K562 (cell line): ENCODE measurements around the gene NUP188. TPM values are rescaled to one million over a fixed set of nuclear protein-coding genes. Genes with fewer than 3 reads are reported as not detected.

Experiments
- CBFA2T3 ChIP-seq: fragments of 450-650 bp; IDR thresholded peaks from 2 replicates; pipeline ENCODE4 v1.6.1; 2017
- CCAR2 ChIP-seq: fragments of 200-400 bp; formaldehyde crosslinking; IDR thresholded peaks from 2 replicates; pipeline ENCODE4 v1.6.1; 2017; ENCODE audit warnings: mild to moderate bottlenecking, low read depth, low read length
- CEBPB ChIP-seq: fragments of 450-650 bp; IDR thresholded peaks from 2 replicates; pipeline ENCODE4 v1.6.1; 2016; ENCODE audit warnings: missing genetic modification characterization, missing compliant biosample characterization
- EP400 ChIP-seq: fragments of 450-650 bp; IDR thresholded peaks from 2 replicates; pipeline ENCODE4 v1.6.1; 2017; ENCODE audit warnings: antibody characterized with exemption, mild to moderate bottlenecking, moderate library complexity
- FOXK1 ChIP-seq: sonication (generic); formaldehyde crosslinking; IDR thresholded peaks from 2 replicates; pipeline ENCODE4 v1.8.0; 2022; ENCODE audit warnings: missing genetic modification reagents, mild to moderate bottlenecking, borderline replicate concordance
- GTF2E2 ChIP-seq: fragments of 200-800 bp; sonication (Bioruptor generic); IDR thresholded peaks from 2 replicates; pipeline ENCODE4 v1.6.1; 2016; ENCODE audit warnings: missing genetic modification characterization, missing compliant biosample characterization
- HDAC6 ChIP-seq: IDR thresholded peaks from 2 replicates; pipeline ENCODE4 v1.6.1; 2012; ENCODE audit warnings: low read depth, mild to moderate bottlenecking, control low read depth, inconsistent platforms, low read length, moderate library complexity
- KDM4B ChIP-seq, 2 experiments: fragments of 450-650 bp in 1 of 2; sonication (generic) in 1 of 2; IDR thresholded peaks; 2 replicates each; pipeline ENCODE4 v1.6.1; 2016 to 2017; ENCODE audit warnings: borderline replicate concordance in 2 of 2, antibody characterized with exemption in 1 of 2, low read depth in 1 of 2, mild to moderate bottlenecking in 1 of 2
- MAFG ChIP-seq: fragments of 450-650 bp; conservative IDR thresholded peaks from 2 replicates; pipeline ENCODE4 v1.6.1; 2016; ENCODE audit warnings: missing genetic modification characterization, missing compliant biosample characterization
- NCOR1 ChIP-seq: fragments of 450-650 bp; IDR thresholded peaks from 2 replicates; pipeline ENCODE4 v1.6.1; 2016; ENCODE audit warnings: mild to moderate bottlenecking, moderate library complexity
- PHF20 ChIP-seq: fragments of 450-650 bp; IDR thresholded peaks from 2 replicates; pipeline ENCODE4 v1.6.1; 2018; ENCODE audit not compliant: partially characterized antibody
- RAD51 ChIP-seq: fragments of 450-650 bp; IDR thresholded peaks from 2 replicates; pipeline ENCODE4 v1.7.1; 2016; ENCODE audit warnings: low read depth, mild to moderate bottlenecking, borderline replicate concordance
- RBM22 ChIP-seq: fragments of 200-400 bp; formaldehyde crosslinking; IDR thresholded peaks from 2 replicates; pipeline ENCODE4 v1.6.1; 2018; ENCODE audit warnings: low read length, low read depth; ENCODE audit not compliant: poor library complexity, severe bottlenecking
- RFX7 ChIP-seq: fragments of 250-450 bp; sonication (Bioruptor Pico); IDR thresholded peaks from 2 replicates; pipeline ENCODE4 v1.5.1; 2021; ENCODE audit warnings: mild to moderate bottlenecking
- SOX6 ChIP-seq: fragments of 450-650 bp; IDR thresholded peaks from 2 replicates; pipeline ENCODE4 v1.6.1; 2014; ENCODE audit warnings: mild to moderate bottlenecking
- TGIF2 ChIP-seq: sonication (generic); formaldehyde crosslinking; IDR thresholded peaks from 2 replicates; pipeline ENCODE4 v1.8.1; 2022; ENCODE audit warnings: mild to moderate bottlenecking, missing genetic modification reagents, moderate library complexity
- TOE1 ChIP-seq, 2 experiments: fragments of 450-650 bp in 1 of 2; sonication (generic) in 1 of 2; formaldehyde crosslinking in 1 of 2; IDR thresholded peaks; 2 replicates each; pipeline versions ENCODE4 v1.7.1 to v1.8.0; 2016 to 2022; ENCODE audit warnings: borderline replicate concordance in 2 of 2, mild to moderate bottlenecking in 2 of 2, antibody characterized with exemption in 1 of 2, inconsistent platforms in 1 of 2, low read depth in 1 of 2, missing genetic modification reagents in 1 of 2, moderate library complexity in 1 of 2
- WHSC1 ChIP-seq: IDR thresholded peaks from one replicate; pipeline ENCODE4 v1.6.1; 2012; ENCODE audit warnings: low read length, control low read depth, inconsistent platforms
- polyA plus RNA-seq, 8 experiments: library from polyadenylated mRNA; depleted of rRNA in 4 of 8; stranded (reverse) in 5 of 8; unstranded in 3 of 8; fragments of >200 nt; fragmentation: Nextera tagmentation in 2 of 8; fragmentation: Illumina TruSeq in 1 of 8; extraction: Ambion mirVana in 2 of 8; extraction: Trizol in 1 of 8; gene quantifications; 2 replicates each; pipeline versions ENCODE4 v1.2.1 to v1.2.3, GENCODE V29; 2011 to 2014; ENCODE audit warnings: inconsistent platforms in 1 of 8, missing spikeins in 1 of 8
- total RNA-seq, 7 experiments: library from RNA; depleted of rRNA in 6 of 7; stranded (reverse); fragments of >200 nt in 6 of 7; fragmentation: Illumina TruSeq in 2 of 7; extraction: Trizol in 2 of 7; gene quantifications; 2 replicates each; pipeline versions ENCODE4 v1.2.1 to v1.2.3, GENCODE V29; 2011 to 2021; ENCODE audit warnings: low replicate concordance in 1 of 7
- TF ChIP-seq, protein P1 (sequence below): fragments of 250-450 bp; sonication (Bioruptor Pico); IDR thresholded peaks from 2 replicates; pipeline ENCODE4 v1.5.0; 2020; ENCODE audit warnings: mild to moderate bottlenecking
- TF ChIP-seq, protein P2 (sequence below): fragments of 250-450 bp; sonication (Bioruptor Pico); IDR thresholded peaks from 2 replicates; pipeline ENCODE4 v1.5.0; 2020; ENCODE audit warnings: mild to moderate bottlenecking, borderline replicate concordance
- TF ChIP-seq, protein P3 (sequence below): sonication (generic); formaldehyde crosslinking; IDR thresholded peaks from 2 replicates; pipeline ENCODE4 v1.8.0; 2022; ENCODE audit warnings: mild to moderate bottlenecking, missing genetic modification reagents

NUP188 gene
- total and polyA plus RNA-seq, 9 of the 15 experiments (the other 6 are each of a cell fraction or from before 2014, with no cell fraction given) = 11.7 to 135 (median 70.6) TPM

DNA sequence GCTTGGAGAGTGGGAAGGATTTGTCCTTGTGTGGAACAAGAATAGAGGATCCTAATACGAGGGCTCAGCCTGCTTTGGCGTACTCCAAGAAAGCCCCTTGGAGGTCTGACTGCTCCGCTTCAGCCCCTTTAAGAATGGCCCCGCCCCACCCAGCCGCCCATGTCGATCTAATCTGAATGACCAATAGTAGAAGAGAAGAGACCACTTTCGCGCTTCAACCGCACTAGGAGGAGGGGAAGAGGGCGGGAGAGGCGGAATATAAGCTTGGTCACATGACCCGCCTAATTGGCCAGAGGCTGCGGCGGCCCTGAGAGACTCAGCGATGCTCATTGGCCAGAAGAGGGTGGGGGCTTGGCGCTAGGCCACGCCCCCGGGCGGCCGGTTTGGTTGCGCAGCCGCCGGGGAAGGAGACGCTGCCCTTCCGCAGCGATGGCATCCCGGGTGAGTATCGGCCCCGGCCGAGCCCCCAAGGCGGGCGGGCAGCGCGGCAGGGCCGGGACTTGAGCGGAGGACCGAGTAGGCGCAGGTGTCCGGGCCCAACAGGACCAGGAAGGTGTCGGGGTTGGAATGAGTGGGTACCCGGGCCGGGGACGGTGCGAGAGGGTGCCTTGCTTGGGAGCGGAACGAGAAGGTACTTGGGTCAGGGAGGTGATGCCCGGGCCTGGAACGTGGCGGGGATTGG, 88.9 kb downstream of the NUP188 start, which contains the start of gene MIGA2 (continued):
- TF ChIP-seq CCAR2 (no peak), RFX7 (CRISPR knock-in tag) (no peak), RBM22 (no peak), NCOR1 (no peak), WHSC1 (no peak), GTF2E2 (peak; percentile 50; the same call in 1 of the 2 replicates), EP400 (no peak; the same call in 1 of the 2 replicates), CEBPB (tag) (peak; percentile 61; the same call in 1 of the 2 replicates), HDAC6 (no peak), FOXK1 (no peak), KDM4B (IDR thresholded peaks at IDR 0.05; ENCODE audit: borderline replicate concordance in 2 of 2, low read depth in 1 of 2) (0 out of 4 replicates have a peak, but pooled peaks of 1 of the 2 experiments have one; percentile 10), MAFG (no peak), RAD51 (peak; percentile 98), CBFA2T3 (no peak), PHF20 (peak; percentile 56), TOE1 (IDR thresholded peaks at IDR 0.05; ENCODE audit: borderline replicate concordance) (peak; percentile 100), TOE1 (CRISPR knock-in tag; IDR thresholded peaks at IDR 0.05; ENCODE audit: borderline replicate concordance, low read depth) (no peak), TGIF2 (CRISPR knock-in tag) (no peak), SOX6 (no peak)
- TF ChIP-seq, protein P1, sequence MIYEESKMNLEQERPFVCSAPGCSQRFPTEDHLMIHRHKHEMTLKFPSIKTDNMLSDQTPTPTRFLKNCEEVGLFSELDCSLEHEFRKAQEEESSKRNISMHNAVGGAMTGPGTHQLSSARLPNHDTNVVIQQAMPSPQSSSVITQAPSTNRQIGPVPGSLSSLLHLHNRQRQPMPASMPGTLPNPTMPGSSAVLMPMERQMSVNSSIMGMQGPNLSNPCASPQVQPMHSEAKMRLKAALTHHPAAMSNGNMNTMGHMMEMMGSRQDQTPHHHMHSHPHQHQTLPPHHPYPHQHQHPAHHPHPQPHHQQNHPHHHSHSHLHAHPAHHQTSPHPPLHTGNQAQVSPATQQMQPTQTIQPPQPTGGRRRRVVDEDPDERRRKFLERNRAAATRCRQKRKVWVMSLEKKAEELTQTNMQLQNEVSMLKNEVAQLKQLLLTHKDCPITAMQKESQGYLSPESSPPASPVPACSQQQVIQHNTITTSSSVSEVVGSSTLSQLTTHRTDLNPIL (CRISPR knock-in tag) = no peak
- TF ChIP-seq, protein P2, sequence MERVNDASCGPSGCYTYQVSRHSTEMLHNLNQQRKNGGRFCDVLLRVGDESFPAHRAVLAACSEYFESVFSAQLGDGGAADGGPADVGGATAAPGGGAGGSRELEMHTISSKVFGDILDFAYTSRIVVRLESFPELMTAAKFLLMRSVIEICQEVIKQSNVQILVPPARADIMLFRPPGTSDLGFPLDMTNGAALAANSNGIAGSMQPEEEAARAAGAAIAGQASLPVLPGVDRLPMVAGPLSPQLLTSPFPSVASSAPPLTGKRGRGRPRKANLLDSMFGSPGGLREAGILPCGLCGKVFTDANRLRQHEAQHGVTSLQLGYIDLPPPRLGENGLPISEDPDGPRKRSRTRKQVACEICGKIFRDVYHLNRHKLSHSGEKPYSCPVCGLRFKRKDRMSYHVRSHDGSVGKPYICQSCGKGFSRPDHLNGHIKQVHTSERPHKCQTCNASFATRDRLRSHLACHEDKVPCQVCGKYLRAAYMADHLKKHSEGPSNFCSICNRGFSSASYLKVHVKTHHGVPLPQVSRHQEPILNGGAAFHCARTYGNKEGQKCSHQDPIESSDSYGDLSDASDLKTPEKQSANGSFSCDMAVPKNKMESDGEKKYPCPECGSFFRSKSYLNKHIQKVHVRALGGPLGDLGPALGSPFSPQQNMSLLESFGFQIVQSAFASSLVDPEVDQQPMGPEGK (CRISPR knock-in tag) = no peak
- TF ChIP-seq, protein P3, sequence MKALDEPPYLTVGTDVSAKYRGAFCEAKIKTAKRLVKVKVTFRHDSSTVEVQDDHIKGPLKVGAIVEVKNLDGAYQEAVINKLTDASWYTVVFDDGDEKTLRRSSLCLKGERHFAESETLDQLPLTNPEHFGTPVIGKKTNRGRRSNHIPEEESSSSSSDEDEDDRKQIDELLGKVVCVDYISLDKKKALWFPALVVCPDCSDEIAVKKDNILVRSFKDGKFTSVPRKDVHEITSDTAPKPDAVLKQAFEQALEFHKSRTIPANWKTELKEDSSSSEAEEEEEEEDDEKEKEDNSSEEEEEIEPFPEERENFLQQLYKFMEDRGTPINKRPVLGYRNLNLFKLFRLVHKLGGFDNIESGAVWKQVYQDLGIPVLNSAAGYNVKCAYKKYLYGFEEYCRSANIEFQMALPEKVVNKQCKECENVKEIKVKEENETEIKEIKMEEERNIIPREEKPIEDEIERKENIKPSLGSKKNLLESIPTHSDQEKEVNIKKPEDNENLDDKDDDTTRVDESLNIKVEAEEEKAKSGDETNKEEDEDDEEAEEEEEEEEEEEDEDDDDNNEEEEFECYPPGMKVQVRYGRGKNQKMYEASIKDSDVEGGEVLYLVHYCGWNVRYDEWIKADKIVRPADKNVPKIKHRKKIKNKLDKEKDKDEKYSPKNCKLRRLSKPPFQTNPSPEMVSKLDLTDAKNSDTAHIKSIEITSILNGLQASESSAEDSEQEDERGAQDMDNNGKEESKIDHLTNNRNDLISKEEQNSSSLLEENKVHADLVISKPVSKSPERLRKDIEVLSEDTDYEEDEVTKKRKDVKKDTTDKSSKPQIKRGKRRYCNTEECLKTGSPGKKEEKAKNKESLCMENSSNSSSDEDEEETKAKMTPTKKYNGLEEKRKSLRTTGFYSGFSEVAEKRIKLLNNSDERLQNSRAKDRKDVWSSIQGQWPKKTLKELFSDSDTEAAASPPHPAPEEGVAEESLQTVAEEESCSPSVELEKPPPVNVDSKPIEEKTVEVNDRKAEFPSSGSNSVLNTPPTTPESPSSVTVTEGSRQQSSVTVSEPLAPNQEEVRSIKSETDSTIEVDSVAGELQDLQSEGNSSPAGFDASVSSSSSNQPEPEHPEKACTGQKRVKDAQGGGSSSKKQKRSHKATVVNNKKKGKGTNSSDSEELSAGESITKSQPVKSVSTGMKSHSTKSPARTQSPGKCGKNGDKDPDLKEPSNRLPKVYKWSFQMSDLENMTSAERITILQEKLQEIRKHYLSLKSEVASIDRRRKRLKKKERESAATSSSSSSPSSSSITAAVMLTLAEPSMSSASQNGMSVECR (CRISPR knock-in tag) = no peak
